Gastroesophageal sphincter (tissue), 3 donors: ENCODE results near the gene DDX52.

Source experiments
- CTCF ChIP-seq, 4 experiments: fragments of 200-600 bp in 2 of 4; fragments of 450-650 bp in 2 of 4; sonication (generic) in 1 of 4; IDR thresholded peaks; one replicate each; pipeline ENCODE4 v1.5.1; 2017 to 2019; ENCODE audit warnings: antibody characterized with exemption in 4 of 4, mild to moderate bottlenecking in 2 of 4, moderate library complexity in 2 of 4
- POLR2A ChIP-seq, 2 donors: fragments of 450-650 bp; IDR thresholded peaks; one replicate each; pipeline ENCODE4 v1.6.1; 2017; ENCODE audit warnings: antibody characterized with exemption in 2 of 2, mild to moderate bottlenecking in 2 of 2, moderate library complexity in 1 of 2

DNA sequence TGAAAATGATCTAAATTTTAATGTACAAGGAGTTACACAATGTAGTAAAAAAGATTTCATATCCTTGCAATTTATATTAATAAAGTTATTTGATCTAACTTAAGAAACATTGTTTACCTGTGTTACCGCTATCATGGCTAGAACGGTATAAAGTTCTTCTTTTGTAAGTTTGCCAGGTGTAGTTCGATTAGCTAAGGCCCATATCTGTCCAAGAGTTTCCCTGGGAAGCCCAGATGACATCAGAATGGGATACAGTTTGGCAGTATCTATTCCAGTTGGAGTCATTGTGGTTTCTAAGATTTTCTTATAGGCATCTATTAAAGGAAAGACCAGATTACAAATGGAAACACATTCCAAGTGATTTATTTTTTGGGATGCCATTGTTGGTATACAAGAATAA, 71.6 kb downstream of the DDX52 start:
- TF ChIP-seq CTCF (IDR thresholded peaks at IDR 0.05), result no peak
- TF ChIP-seq POLR2A (IDR thresholded peaks at IDR 0.05), result no peak
